K562 (cell line): ENCODE data around the gene USP43. TPM values are rescaled to one million over a fixed set of nuclear protein-coding genes. Genes with fewer than 3 reads are reported as not detected.

ENCODE experiments used
- ATAC-seq: fragments of 200-7000 bp; cut with Tn5 transposase; 3 replicates; pipeline ENCODE4 v1.9.1; 2020; ENCODE audit warnings: moderate library complexity
- BruUV-seq: library from RNA; stranded (reverse); fragments of 400-500 nt; replicated peaks from 2 replicates; lab custom pipeline; 2021; lab: Mats Ljungman, UMichigan
- CTCF ChIA-PET: fragments of 300-600 bp; formaldehyde crosslinking; extraction: SDS; loops from one replicate; lab custom pipeline; 2021; ENCODE audit warnings: low intra/inter-chr PET ratio; lab: Yijun Ruan, JAX
- POLR2A ChIA-PET: fragments of 300-600, 350-650 bp; sonication (Branson Sonifier 250); formaldehyde crosslinking; extraction: SDS; loops from one replicate; lab custom pipeline; 2021; ENCODE audit warnings: antibody characterized with exemption, inconsistent platforms; lab: Yijun Ruan, JAX
- DNase-seq, 4 experiments: peaks; one replicate each; pipeline versions ENCODE4 v3.0.0 to v3.0.0-alpha.2; 2011 to 2018; ENCODE audit warnings: low spot score in 3 of 4, mixed read lengths in 3 of 4; ENCODE audit errors: extremely low read depth in 1 of 4
- FAIRE-seq: peaks from 2 replicates; lab custom pipeline; 2011; peaks lifted over from hg19 to GRCh38; lab: Jason Lieb, UNC
- H2AFZ ChIP-seq: 2 replicates; pipeline ENCODE4 v1.6.0; 2011; ENCODE audit warnings: low read depth, low read length, control low read depth, inconsistent platforms
- H3K27ac ChIP-seq: fragments of 200-600 bp; 3 replicates; pipeline ENCODE4 v1.8.0; 2011; ENCODE audit warnings: low read depth, mild to moderate bottlenecking, control low read depth, inconsistent platforms, low read length, moderate library complexity, mixed read lengths; ENCODE audit errors: extremely low read depth
- H3K27me3 ChIP-seq, 2 experiments: fragments of 300-600 bp in 1 of 2; 2 replicates in 1 of 2; 3 replicates in 1 of 2; pipeline versions ENCODE4 v1.6.0 to v1.8.0; 2011; ENCODE audit warnings: inconsistent platforms in 2 of 2, low read length in 2 of 2, mild to moderate bottlenecking in 1 of 2, mixed read lengths in 1 of 2, moderate library complexity in 1 of 2; ENCODE audit not compliant: control insufficient read depth in 2 of 2, insufficient read depth in 2 of 2
- H3K36me3 ChIP-seq: fragments of 300-600 bp; 3 replicates; pipeline ENCODE4 v1.8.0; 2011; ENCODE audit warnings: mild to moderate bottlenecking, low read length, inconsistent platforms; ENCODE audit not compliant: control insufficient read depth, insufficient read depth
- H3K4me1 ChIP-seq, 2 experiments: fragments of 200-600 bp in 1 of 2; replicated peaks in 1 of 2; 2 replicates in 1 of 2; 3 replicates in 1 of 2; pipeline versions ENCODE4 v1.5.1 to v1.8.0; 2011; ENCODE audit warnings: inconsistent platforms in 2 of 2, low read length in 2 of 2, mild to moderate bottlenecking in 1 of 2, mixed read lengths in 1 of 2, moderate library complexity in 1 of 2; ENCODE audit not compliant: control insufficient read depth in 2 of 2, insufficient read depth in 2 of 2
- H3K4me2 ChIP-seq: 2 replicates; pipeline ENCODE4 v1.6.1; 2011; ENCODE audit warnings: low read length, control low read depth, inconsistent platforms, mixed read lengths; ENCODE audit not compliant: insufficient read depth
- H3K4me3 ChIP-seq: fragments of 200-600 bp; sonication (generic), shearing (Covaris generic); 2 replicates; pipeline ENCODE4 v1.5.1; 2016; ENCODE audit warnings: control low read depth, inconsistent platforms
- H3K79me2 ChIP-seq: fragments of 200-600 bp; 3 replicates; pipeline ENCODE4 v1.8.0; 2011; ENCODE audit warnings: low read length, inconsistent platforms; ENCODE audit not compliant: control insufficient read depth, insufficient read depth
- H3K9ac ChIP-seq, 2 experiments: 2 replicates each; pipeline versions ENCODE4 v1.6.0 to v1.6.1; 2011; ENCODE audit warnings: low read depth in 2 of 2, low read length in 2 of 2, control low read depth in 1 of 2, inconsistent platforms in 1 of 2, mild to moderate bottlenecking in 1 of 2, mixed read lengths in 1 of 2; ENCODE audit not compliant: insufficient read depth in 1 of 2
- H3K9me1 ChIP-seq: one replicate; pipeline ENCODE4 v1.6.0; 2011; ENCODE audit warnings: inconsistent platforms, mild to moderate bottlenecking, low read length, moderate library complexity; ENCODE audit not compliant: control insufficient read depth, insufficient read depth
- H3K9me3 ChIP-seq: replicated peaks from 2 replicates; pipeline ENCODE4 v1.5.1; 2011; ENCODE audit warnings: low read depth, low read length, inconsistent platforms; ENCODE audit not compliant: control insufficient read depth, insufficient read depth
- H4K20me1 ChIP-seq: replicated peaks from 2 replicates; pipeline ENCODE4 v1.6.1; 2011; ENCODE audit warnings: low read length, inconsistent platforms, mixed read lengths; ENCODE audit not compliant: control insufficient read depth, insufficient read depth
- CBX8 ChIP-seq: fragments of 200-600 bp; sonication (generic); IDR thresholded peaks from 2 replicates; pipeline ENCODE4 v1.6.1; 2012; ENCODE audit warnings: borderline replicate concordance, mixed run types, low read depth, mild to moderate bottlenecking, moderate library complexity, mixed read lengths, low read length, control low read depth, inconsistent platforms; ENCODE audit not compliant: poor library complexity, severe bottlenecking; ENCODE audit errors: extremely low read depth
- DDX20 ChIP-seq: fragments of 450-650 bp; IDR thresholded peaks from 2 replicates; pipeline ENCODE4 v1.6.1; 2016; ENCODE audit warnings: missing genetic modification characterization, low read depth, mild to moderate bottlenecking, missing compliant biosample characterization, moderate library complexity
- GATAD2B ChIP-seq: fragments of 450-650 bp; IDR thresholded peaks from 2 replicates; pipeline ENCODE4 v1.6.1; 2017; ENCODE audit warnings: mild to moderate bottlenecking, borderline replicate concordance
- GTF2B ChIP-seq: IDR thresholded peaks from 2 replicates; pipeline ENCODE4 v1.6.1; 2011; ENCODE audit not compliant: insufficient read length; ENCODE audit errors: extremely low read depth
- HMG20A ChIP-seq: fragments of 450-650 bp; formaldehyde crosslinking; conservative IDR thresholded peaks from 2 replicates; pipeline ENCODE4 v1.4.0; 2020; ENCODE audit warnings: mild to moderate bottlenecking, mixed read lengths
- MCM2 ChIP-seq: fragments of 450-650 bp; IDR thresholded peaks from 2 replicates; pipeline ENCODE4 v1.6.1; 2017; ENCODE audit warnings: low read depth, mild to moderate bottlenecking
- MXI1 ChIP-seq: IDR thresholded peaks from 2 replicates; pipeline ENCODE4 v1.6.1; 2011; ENCODE audit warnings: low read depth, mild to moderate bottlenecking, improper control_type of control experiment, low read length
- PHF8 ChIP-seq: fragments of 200-600 bp; sonication (generic); IDR thresholded peaks from 2 replicates; pipeline ENCODE4 v1.6.1; 2012; ENCODE audit warnings: mixed run types, mild to moderate bottlenecking, inconsistent platforms, low read length, moderate library complexity, borderline replicate concordance
- RBBP5 ChIP-seq: fragments of 200-600 bp; sonication (generic); IDR thresholded peaks from 2 replicates; pipeline ENCODE4 v1.6.1; 2012; ENCODE audit warnings: borderline replicate concordance, mild to moderate bottlenecking, low read length, control low read depth, inconsistent platforms; ENCODE audit not compliant: insufficient read depth, poor library complexity, severe bottlenecking
- ZNF224 ChIP-seq: sonication (generic); formaldehyde crosslinking; IDR thresholded peaks from 2 replicates; pipeline ENCODE4 v1.8.0; 2022; ENCODE audit warnings: mild to moderate bottlenecking, missing genetic modification reagents
- ZNF282 ChIP-seq: sonication (generic); formaldehyde crosslinking; IDR thresholded peaks from 2 replicates; pipeline ENCODE4 v1.8.1; 2023; ENCODE audit warnings: missing genetic modification reagents
- WGBS: fragments of 100-300 bp; shearing (Covaris generic); methylation state at CpG from one replicate; pipeline ENCODE4 v1.1.6; 2016; ENCODE audit warnings: low coverage, mixed read lengths; ENCODE audit not compliant: insufficient coverage; ENCODE audit errors: missing lambda C conversion rate; 5-methylcytosine and 5-hydroxymethylcytosine counted together
- in situ Hi-C: fragments of 300-500 bp; cut with MboI; formaldehyde crosslinking; loops from 4 replicates; pipeline ENCODE4 v1.15.0; 2018; ENCODE audit warnings: inconsistent platforms, mixed read lengths
- intact Hi-C: fragments of 100-400 bp; cut with micrococcal nuclease; formaldehyde crosslinking; loops from 2 replicates; pipeline ENCODE4 v1.14.2; 2022
- polyA plus RNA-seq, 8 experiments: library from polyadenylated mRNA; depleted of rRNA in 4 of 8; stranded (reverse) in 5 of 8; unstranded in 3 of 8; fragments of >200 nt; fragmentation: Nextera tagmentation in 2 of 8; fragmentation: Illumina TruSeq in 1 of 8; extraction: Ambion mirVana in 2 of 8; extraction: Trizol in 1 of 8; gene quantifications; 2 replicates each; pipeline versions ENCODE4 v1.2.1 to v1.2.3, GENCODE V29; 2011 to 2014; ENCODE audit warnings: inconsistent platforms in 1 of 8, missing spikeins in 1 of 8
- total RNA-seq, 7 experiments: library from RNA; depleted of rRNA in 6 of 7; stranded (reverse); fragments of >200 nt in 6 of 7; fragmentation: Illumina TruSeq in 2 of 7; extraction: Trizol in 2 of 7; gene quantifications; 2 replicates each; pipeline versions ENCODE4 v1.2.1 to v1.2.3, GENCODE V29; 2011 to 2021; ENCODE audit warnings: low replicate concordance in 1 of 7

USP43 gene
- total and polyA plus RNA-seq, 9 of the 15 experiments (the other 6 are each of a cell fraction or from before 2014, with no cell fraction given): 0.01 to 0.18 (median 0.06) TPM; not detected in 1

DNA sequence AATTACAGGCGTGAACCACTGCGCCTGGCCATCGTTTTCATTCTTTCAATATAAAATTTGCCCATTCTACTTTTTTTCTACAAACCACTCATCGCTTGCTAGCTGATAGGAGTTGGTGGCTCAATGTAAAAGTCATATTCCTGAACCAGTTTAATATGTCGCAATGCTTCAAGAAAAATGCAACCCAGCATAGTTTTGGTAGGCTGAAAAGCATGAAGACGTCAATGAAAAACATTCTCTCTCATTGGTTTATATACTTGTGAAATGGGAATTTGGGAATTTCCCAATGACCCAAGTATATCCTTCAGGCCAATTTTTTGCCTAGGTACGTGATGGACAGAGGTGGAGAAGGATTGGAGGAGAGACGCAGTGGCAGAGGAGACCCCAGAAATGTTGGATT, 26.9 kb downstream of the USP43 start (continued):
- TF ChIP-seq HMG20A (CRISPR knock-in tag): no peak
- no peak for TF ChIP-seq GATAD2B
- TF ChIP-seq PHF8: no peak

DNA sequence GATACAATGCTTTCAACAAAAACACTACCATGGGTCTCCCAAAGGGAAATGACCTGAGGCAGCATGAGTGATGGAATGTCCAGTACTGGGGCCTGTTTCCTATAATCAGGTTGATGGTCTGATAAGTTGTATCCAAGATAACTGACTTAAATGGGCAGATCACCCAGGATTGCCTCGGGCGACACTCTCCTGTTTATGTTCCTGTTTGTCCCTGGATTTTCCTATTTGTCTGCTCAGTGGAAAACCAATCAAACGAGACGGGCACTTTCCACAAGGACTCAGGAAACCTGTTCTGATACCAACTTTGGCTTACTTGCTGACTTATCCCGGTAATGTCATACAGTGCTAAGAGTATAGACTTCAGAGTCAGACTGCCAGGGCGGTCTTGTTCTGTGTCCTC, 27.4 kb downstream of the USP43 start:
- no peak overlapping the region for H3K4me2 ChIP-seq
- DNase-seq (no peak), ATAC-seq (no peak), FAIRE-seq (no peak)
- no peak overlapping the region for H3K9ac ChIP-seq
- H3K27ac ChIP-seq: no peak overlapping the region
- no peaks in the 10 kb centered on the region for H3K9me1 ChIP-seq
- H3K79me2 ChIP-seq: no peaks in the 10 kb centered on the region
- H3K27me3 ChIP-seq: no peaks in the 10 kb centered on the region; a peak in 1 of 5 replicates
- no peaks in the 10 kb centered on the region for H3K36me3 ChIP-seq
- H3K9me3 ChIP-seq: no peaks in the 10 kb centered on the region
- in situ Hi-C loops (no loop called here), intact Hi-C loops (no loop called here)
- no TSS peak for BruUV-seq
- 0% methylated on average over 4 of the region's 6 CpGs for WGBS
- TF ChIP-seq CBX8 (no peak), RBBP5 (no peak), DDX20 (tag) (no peak), ZNF224 (CRISPR knock-in tag) (no peak), MXI1 (no peak), GTF2B (no peak), ZNF282 (CRISPR knock-in tag) (no peak), MCM2 (no peak)
- no peak overlapping the region for H3K4me3 ChIP-seq
- H2AFZ ChIP-seq: no peak overlapping the region
- H3K4me1 ChIP-seq: no peaks in the 10 kb centered on the region
- H4K20me1 ChIP-seq: no peaks in the 10 kb centered on the region
- ChIA-PET CTCF (no interaction called here), POLR2A (no interaction called here)
